Right ventricle myocardium inferior (tissue), 1 donor: ENCODE data around the gene RBP5. TPM values are rescaled to one million over a fixed set of nuclear protein-coding genes. Genes with fewer than 3 reads are reported as not detected.

Experiments used
- ATAC-seq: fragments of 200-7000 bp; cut with Tn5 transposase; one replicate; pipeline ENCODE4 v1.9.1; 2020; ENCODE audit warnings: mild to moderate bottlenecking, moderate library complexity
- DNase-seq: peaks from one replicate; pipeline ENCODE4 v3.0.0; 2021; ENCODE audit errors: missing footprints
- intact Hi-C: fragments of 100-400 bp; cut with DNase I; formaldehyde crosslinking; loops from one replicate; pipeline ENCODE4 v1.11.0; 2022
- total RNA-seq: library from RNA; stranded (reverse); fragmentation: NEBNext Ultra II Directional; extraction: Animal tissue kit (Norgen Biotek cat#: 25700); gene quantifications from one replicate; pipeline ENCODE4 v1.2.1, GENCODE V29; 2021
- donor health status: DM: no; HTN: yes; CAD: no; lungs with severe emphysema.

The RBP5 gene
- total RNA-seq, 1 donor from 2014 or later = 0.54 TPM

- peak; percentile 86 for DNase-seq
- intact Hi-C loops = loop anchor here (1.0 to 5.0 kb wide), 3 partner anchors 32 to 168 kb away; partner anchors contain the start of gene C1S
- ATAC-seq = peak; percentile 85
Measured at GRCh38 chr12:7092229-7092985, 36.3 kb downstream of the RBP5 start, which contains the start of gene C1R. Gene C1R, minus strand, starts transcription at chr12:7092445. Its CDS starts 57 bp downstream, at chr12:7092388.

- peak; percentile 75 for ATAC-seq
- intact Hi-C loops = loop anchor here (1.0 to 5.0 kb wide), 3 partner anchors 31 to 167 kb away; partner anchors contain the start of gene C1S
- DNase-seq = no peak
Measured at GRCh38 chr12:7091660-7092228, 36.9 kb downstream of the RBP5 start.

GRCh38 chr12:7091171-7091570 lies 37.5 kb downstream of the RBP5 start:
- ATAC-seq (no peak), DNase-seq (no peak)
- intact Hi-C loops = loop anchor here (5.0 kb wide), 1 partner anchor 144 kb away; no protein-coding TSS in a partner anchor

- no peak for ATAC-seq
- intact Hi-C loops = loop anchor here (5.0 kb wide), 1 partner anchor 143 kb away; no protein-coding TSS in a partner anchor
- no peak for DNase-seq
Measured at GRCh38 chr12:7090222-7090998, 38.3 kb downstream of the RBP5 start.

DNA sequence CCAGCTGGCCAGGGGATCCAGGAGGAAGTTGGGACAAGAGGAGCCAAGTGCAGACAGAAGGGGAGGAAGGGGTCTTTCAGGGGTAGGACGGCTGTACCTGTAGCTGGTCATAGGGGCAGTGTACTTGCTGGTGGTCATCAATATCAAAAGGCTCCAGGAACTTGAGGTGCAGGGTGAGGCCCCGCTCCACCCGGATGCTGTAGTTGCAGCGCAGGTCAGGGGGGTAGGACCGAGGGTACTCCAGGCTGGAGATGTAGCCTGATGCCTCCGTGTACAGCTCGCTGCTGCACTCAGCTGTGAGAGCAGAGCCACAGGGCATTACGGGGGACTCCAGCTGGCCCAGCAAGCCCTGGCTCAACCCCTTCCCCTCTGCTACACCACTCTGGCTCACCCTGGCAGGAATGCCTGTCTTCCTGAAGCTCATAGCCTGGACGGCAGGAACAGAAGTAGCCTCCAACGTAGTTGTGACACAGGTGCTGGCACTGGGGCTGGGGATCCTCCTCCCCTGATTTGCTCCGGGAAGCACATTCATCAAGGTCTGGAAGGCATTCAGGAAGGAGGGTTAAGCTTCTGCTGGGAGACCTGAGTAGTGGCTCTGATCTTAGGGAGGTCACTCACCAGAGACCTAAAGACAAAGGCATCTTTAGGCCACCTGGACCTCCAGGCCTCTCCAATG lies 39.4 kb downstream of the RBP5 start:
- ATAC-seq (no peak), DNase-seq (no peak)
- intact Hi-C loops = no loop called here

DNA sequence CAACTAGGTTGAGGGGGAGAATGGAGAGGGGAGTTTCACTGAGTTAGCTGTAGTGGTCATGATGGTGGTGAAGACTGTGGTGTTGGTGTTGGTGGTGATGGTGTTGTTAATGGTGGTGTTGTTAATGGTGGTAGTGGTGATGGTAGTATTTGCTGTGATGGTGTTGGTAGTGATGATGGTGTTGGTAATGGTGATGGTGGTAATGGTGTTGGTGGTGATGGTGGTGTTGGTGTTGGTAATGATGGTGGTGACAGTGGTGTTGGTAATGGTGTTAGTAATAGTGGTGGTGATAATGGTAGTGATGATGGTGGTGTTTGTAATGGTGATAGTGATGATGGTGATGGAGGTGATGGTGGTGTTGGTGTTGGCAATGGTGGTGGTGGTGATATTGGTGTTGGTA lies 45.6 kb downstream of the RBP5 start:
- no peak for ATAC-seq
- intact Hi-C loops = no loop called here
- DNase-seq = no peak

GRCh38 chr12:7081037-7081436 lies 47.7 kb downstream of the RBP5 start:
- ATAC-seq (no peak), DNase-seq (no peak)
- intact Hi-C loops = no loop called here

DNA sequence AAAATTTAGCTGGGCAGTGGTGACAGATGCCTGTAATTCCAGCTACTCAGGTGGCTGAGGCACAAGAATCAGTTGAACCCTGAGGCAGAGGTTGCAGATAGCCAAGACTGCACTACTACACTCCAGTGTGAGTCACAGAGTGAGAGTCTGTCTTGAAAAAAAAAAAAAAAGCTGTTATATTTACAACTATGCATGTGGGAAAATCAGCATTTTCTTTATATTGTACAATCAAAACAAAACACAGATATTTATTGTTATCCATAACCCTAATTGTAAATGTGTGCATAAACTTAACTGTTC lies 48.9 kb downstream of the RBP5 start:
- DNase-seq = no peak
- intact Hi-C loops = no loop called here
- peak; percentile 26 for ATAC-seq

DNA sequence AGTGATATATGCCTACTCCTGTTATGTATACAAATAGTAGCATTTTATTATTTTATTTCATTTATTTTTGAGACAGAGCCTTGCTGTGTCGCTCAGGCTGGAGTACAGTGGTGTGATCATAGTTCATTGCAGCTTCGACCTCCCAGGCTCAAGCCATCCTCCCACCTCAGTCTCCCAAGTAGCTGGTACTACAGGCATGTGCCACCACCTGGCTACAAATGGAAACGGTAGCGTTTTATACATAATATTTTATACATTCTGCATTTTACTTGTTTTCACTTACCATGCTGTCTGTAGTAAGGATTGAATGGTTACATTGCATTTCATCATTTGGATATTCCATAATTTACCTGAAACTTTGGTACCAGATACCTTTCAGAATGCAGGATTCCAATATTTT lies 50.5 kb downstream of the RBP5 start:
- intact Hi-C loops = no loop called here
- no peak for DNase-seq
- ATAC-seq = no peak

DNA sequence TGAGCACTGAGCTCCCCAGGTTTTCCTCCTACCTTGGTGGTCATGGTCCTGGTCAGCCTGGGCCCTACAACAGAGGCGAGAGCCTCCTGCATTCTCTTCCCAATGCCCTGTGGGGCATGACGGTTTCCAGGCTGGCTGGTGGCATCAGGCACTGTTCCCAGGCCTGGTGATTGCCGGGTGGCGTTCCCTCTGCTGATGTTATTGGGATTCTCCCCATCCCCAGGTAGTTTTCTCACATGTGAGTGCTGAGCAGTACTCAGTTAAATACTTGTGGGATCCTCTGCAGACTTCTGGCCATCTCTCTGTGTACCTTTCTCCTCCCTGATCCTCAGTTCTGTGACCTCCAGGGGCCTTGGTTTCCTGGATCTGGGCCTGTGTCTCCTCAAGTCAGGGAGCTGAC lies 52.2 kb downstream of the RBP5 start:
- intact Hi-C loops = no loop called here
- no peak for ATAC-seq
- DNase-seq = no peak

DNA sequence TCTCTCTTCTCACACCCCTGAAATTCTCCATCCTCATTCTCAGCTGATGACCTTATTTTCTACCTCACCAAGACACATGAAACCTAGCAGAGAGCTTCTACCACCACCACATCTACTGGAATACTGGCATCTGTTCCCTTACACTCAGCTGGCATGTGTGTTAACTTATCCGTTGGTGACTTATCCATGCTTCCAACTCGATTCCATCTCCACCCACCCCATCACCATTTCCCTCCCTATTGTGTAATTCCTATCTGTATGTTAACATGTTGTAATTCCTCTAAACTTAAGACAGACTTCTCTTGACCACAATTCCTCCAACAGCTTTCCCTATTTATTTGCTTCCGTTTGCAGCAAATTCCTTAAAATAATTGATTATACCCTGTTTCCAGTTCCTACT lies 52.8 kb downstream of the RBP5 start:
- no peak for DNase-seq
- ATAC-seq = no peak
- intact Hi-C loops = no loop called here

- intact Hi-C loops = no loop called here
- ATAC-seq (no peak), DNase-seq (no peak)
Measured at GRCh38 chr12:7075518-7075917, 53.2 kb downstream of the RBP5 start.

GRCh38 chr12:7073946-7074345 lies 54.7 kb downstream of the RBP5 start:
- ATAC-seq (no peak), DNase-seq (no peak)
- intact Hi-C loops = no loop called here

Other genes with a start within 250 kb of the RBP5 start
- 9.4 TPM for gene LRRC23, start 224.1 kb downstream of the RBP5 start, total RNA-seq
- gene ENO2, start 214.3 kb downstream of the RBP5 start, total RNA-seq = 10.2 TPM
- 78.9 TPM for gene ATN1, start 200.9 kb downstream of the RBP5 start, total RNA-seq
- not detected for gene RNU7-1, start 185.1 kb downstream of the RBP5 start, total RNA-seq
- 250 TPM for gene C12orf57, start 184.9 kb downstream of the RBP5 start, total RNA-seq
- 9.1 TPM for gene PTPN6, start 177.5 kb downstream of the RBP5 start, total RNA-seq
- gene PHB2, start 158.2 kb downstream of the RBP5 start, total RNA-seq = 149 TPM
- gene EMG1, start 158.0 kb downstream of the RBP5 start, total RNA-seq = 42.9 TPM
- gene LPCAT3, start 110.4 kb downstream of the RBP5 start, total RNA-seq = 54.7 TPM
- 153 TPM for gene C1S, start 68.2 kb downstream of the RBP5 start, total RNA-seq
- 227 TPM for gene C1R, start 36.4 kb downstream of the RBP5 start, total RNA-seq
- 14.4 TPM for gene C1RL, start 19.7 kb downstream of the RBP5 start, total RNA-seq
- 5.7 TPM for gene CLSTN3, start 1.5 kb upstream of the RBP5 start, total RNA-seq
- gene PEX5, start 60.8 kb upstream of the RBP5 start, total RNA-seq = 30.9 TPM
- gene ACSM4, start 175.2 kb upstream of the RBP5 start, total RNA-seq = not detected